SIG-M5 (cell line): ENCODE data around the gene LHFPL2.
"Not testable (repeated sequence)": the region's sequence is repeated elsewhere in the genome, so short reads cannot be mapped to it uniquely, and the experiment has no call there.

ENCODE experiments used
- DNase-seq: peaks from one replicate; lab custom pipeline; 2025; lab: John Stamatoyannopoulos, UW

LHFPL2 gene

DNA sequence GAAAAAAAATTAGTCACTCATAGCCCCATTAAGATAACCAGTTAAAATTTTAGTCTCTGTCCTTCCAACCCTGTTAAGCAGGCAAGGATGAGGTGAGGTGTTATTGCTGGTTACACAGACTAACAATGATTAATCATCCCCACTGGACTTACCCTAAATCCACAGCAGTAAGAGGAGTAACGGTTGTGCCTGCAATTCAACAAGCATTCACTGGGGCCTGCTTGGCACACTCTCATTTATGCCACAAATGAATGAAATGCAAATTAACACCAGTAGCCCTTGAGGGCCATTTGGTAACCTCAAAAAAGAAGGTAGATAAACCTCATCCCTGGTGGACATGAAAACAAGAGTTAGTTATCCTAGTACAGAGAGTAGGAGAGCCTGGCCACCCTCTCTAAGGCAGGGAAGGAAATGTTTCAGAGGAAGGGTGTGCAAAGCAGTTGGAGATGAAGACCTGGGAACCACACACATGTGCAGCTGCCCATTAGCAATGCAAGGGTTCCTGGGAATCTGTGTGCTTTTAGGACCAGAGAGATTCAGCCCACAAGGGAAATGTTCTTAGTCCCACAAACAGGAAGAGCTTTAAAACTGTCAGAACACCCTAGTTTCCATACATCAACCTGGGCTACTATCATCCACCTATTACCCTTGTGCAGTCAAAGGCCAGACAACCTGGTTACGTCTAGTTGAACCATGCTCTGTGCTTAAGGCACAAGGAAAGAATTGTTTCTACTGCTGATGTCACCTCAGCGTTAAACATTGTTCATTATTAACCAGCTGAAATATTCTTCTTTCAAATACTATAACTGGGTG is 7.7 kb downstream of the LHFPL2 start:
- no peak for DNase-seq

DNA sequence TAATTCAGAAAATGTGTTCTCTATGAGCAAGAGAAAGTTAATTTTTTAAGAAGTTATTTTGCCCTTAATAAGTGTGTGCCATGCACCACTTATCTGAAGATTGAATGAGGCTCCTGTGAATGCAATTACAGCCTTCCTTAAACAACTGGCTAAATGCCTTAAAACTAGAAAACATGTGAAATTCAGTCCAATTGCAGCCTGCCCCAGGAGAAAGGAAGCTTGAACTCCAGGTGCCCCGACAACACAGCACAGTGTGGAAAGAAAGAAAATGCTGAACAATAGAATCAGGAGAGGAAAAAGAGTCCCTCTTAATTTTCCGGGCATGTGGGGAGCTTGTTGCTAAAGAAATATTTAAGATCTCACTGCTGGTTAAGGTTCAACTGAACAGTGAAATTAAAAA is 8.8 kb downstream of the LHFPL2 start:
- no peak for DNase-seq

DNA sequence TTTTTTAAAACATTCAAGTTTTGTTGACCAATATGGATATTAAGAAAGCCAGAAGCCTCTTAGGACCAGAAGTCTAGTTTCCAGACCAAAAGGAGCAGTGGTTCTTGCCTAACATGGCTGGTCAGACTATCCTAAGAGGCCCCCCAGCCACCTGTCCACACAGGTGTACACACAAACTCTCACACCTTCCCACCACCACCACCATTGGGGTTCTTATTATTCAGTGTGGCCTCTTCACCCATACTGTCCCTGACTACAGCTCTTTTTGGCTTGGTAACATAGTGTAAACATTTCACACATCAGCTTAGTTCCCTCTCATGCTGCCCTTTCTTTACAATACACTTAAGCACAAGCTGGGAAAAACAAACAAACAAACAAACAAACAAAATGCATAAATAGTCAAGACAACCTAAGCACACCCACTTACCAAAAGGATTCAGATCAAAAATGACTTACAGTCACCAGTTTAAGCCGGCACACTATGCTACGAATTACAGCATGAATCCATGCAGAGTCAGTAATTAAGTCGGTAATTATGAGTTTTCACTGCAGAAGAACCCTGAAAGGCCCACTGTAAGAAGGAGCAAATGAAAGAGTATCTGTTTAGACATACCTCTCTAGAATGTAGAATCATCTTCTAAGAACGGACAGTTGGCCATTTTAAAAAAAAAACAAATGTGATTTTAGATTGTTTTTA is 9.5 kb downstream of the LHFPL2 start:
- no peak for DNase-seq

DNA sequence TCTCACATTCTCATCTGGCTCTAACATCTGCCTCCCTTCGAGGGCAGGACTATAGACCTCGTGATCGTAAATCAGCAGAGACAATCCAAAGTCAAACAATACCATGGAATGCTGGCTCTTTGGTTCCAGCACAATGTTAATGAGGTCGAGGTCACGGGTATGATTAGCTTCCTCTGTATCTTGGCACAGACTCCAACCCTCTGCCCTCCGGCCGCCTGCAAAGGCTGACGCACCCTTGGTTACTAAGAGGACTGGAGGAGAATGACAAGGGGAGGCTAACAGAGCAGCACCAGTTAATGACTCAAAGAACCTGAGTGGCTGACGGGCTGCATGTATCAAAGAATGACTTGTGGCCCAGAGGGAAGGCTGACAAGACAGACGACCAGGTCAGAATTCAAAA is 10.1 kb downstream of the LHFPL2 start:
- no peak for DNase-seq

DNA sequence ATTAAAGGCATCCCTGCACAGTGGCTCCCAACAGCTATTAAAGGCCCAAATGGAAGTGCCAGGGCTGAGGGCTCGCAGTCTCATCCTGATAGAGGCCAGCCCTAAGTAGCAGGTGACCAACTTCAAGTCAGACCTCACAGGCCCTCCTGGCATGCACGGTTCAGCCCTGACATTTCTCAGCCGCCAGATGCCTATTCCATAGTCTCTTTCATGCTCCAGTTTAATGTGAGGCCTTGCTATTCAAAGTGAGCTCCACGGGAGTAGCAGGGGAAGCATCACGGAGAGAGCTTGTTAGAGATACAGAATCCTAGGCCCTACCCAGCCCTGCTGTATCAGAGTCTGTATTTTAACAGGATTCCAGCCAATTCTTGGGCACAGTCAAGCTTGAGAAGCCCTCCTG is 11.1 kb downstream of the LHFPL2 start:
- DNase-seq = no peak

DNA sequence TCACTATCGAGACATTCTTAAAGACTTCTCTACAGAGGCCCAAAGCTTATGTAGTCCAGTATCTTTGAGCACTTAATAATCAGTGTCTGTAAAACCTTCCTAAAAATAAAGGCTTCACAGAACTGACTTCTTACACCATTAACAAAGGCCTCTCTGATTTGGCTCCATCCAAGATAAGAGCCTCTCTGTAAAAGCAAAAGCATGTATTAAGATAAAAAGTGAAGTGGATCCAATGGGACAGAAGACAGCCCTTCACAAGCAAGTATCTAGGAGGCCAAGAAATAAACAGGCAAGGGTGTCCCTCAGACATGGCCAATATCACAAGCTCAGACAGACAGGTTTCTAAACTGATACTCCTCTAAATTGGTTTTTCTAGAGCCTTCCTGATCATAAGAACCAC is 11.9 kb downstream of the LHFPL2 start:
- DNase-seq = no peak

DNA sequence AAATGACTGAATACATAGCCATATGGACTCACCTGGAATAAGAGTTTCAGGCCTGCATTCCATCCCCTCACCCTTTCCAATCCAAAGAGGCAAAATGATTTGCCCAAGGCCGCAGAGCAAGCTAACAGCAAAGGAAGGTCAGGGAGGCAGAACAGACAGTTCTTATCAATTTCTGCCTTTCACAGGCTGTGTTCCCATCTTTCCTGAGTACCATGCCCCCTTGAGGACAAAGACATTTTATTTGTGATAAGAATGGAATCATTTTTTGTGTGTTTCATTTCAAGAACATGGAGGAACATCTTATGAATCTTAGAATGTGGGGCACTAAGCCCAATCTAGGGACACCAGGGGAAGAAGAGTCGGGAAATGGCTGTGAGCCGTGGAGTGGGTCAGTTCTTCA is 13.9 kb downstream of the LHFPL2 start:
- no peak for DNase-seq

DNA sequence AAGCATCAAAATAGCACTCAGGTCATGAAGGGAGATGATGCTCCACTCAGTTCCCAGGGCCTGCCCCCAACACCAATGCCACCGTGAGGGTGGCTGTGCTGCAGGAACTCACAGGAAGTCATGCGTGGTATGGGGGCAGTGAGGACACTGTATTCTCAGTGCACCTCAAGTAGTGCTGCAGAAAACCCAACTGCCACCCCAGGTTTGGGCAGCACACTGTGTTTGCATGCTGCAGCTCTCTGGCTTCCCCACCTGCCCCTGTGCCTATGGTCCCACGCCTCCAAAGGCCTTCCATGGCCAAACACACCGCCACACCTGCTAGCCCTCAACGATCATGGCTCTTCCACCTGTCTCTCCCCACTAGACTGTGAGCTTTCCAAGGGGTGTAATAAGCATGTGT is 14.3 kb downstream of the LHFPL2 start:
- DNase-seq = no peak

DNA sequence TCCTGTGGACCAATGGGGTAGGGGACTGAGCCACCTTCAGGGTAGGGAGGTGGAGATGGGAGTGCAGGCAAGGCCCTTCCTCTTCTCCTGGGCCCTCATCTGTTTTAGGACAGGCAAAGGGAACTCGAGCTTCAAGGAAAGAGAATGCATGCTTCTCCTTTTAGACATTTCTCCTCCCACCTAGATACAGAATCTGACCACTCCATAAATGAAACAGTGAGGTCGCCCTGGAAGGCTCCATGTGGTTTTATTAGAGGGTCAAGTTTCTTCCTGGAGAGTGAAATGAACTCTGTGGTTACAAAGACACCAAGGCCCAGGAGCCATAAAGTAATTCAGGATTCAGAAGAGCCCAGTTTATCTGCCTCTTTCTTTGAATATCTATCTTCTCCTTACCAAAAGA is 14.9 kb downstream of the LHFPL2 start:
- DNase-seq = no peak

DNA sequence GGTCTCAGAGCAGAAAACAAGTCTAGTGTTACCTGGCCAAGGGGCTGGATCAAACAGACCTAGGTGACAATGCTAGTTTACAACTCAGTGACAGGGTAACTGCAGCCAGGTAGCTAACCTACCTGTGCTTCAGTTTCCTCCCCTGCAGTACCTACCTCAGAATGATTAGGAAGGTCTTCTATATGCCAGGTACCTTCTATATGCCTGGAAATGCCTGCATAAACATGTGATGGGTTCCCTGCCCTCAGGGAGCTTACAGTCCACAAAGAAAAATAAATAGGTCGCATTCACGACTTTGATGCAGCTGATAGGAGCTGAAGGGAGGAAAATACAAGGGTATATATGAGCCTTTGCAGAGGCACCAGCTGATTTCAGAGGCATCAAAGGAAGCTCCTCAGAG is 16.1 kb downstream of the LHFPL2 start:
- DNase-seq = no peak

DNA sequence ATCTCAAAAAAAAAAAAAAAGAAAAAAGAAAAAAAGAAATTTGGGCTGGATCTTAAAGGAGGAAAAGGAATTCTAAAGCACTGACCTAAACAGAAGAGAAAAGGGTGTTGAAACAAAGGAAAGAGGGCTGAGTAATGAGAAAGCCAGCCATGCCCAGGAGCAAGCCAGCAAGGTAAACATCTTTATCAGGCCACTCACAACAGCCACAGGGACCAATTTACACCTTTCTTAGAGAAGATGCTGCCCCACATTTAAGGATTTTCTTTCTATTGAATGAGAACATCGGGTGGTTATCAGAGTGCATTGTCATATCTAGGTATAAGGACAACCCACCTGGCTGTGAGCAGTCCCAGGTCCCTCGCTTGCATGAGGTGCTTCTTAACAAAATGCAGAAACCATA is 16.6 kb downstream of the LHFPL2 start:
- no peak for DNase-seq

DNA sequence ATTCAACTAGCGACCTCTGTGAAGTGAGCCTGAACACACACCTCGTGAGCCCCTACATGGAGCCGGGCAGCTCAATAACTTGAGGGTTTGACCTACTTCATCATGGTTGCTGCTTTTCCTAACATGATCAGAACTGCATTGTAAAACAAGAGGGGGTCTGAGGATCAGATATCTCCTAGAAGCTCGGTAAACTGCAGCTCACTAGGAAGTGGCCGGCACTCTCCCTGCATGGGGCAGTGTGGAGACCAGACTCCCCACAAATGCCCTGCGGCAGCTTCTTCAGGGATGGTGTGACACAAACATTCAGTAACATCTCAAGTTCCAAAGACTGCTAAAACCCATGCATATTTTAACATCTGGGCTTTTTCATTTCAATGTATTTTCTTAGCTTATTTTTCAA is 18.5 kb downstream of the LHFPL2 start:
- DNase-seq = no peak

DNA sequence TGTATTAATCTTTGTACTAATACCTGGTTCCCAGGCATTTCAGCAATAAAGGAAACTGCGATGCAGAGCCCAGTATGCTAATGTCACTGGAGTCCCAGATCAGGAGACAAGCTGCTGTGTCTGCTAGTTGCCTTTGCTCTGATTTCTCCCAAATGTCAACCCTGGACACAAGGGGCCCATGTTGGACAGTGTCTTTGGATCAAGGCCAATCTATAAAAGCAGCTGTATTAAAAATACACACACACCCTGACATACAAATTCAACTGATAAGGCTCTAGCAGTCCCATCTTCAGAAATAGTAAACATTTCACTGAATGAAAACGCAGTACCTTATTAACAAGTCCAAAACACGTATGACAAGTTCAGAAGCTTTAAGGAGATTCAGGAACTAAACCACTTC is 18.9 kb downstream of the LHFPL2 start:
- no peak for DNase-seq

DNA sequence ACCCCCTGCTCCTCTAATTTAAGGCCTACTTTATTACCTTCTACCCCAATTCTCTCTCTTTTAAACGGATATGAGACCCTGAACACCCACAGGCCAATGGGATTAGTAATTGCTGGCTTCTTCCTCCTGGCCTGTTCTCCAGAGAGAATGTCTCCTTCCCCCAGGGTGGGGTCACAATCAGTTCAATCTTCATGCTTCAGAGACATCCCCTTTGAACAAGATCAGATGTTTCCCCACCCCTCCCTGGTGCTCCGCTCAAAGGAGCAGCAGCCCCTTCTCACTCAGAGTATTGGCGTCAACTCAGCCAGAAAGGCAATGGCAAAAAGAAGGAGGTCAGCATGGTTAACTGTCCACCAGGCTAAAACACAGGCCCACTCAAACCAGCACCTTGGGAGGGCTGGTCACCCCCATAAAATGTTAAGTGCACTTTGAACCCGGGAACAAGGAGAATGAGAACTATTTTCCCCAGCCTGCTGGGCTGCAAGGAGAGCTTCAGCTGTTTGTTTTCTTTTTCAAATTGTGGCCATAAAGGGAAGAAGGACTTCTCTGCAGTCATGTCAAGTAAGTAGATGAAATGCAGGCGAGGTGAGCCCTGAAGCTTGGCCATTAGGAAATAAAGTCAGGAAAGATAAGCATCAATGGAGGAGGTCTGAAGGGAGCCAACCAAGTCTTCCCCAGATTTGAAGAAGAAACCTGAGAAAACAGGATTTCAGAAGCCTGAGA is 20.1 kb downstream of the LHFPL2 start:
- DNase-seq = no peak

DNA sequence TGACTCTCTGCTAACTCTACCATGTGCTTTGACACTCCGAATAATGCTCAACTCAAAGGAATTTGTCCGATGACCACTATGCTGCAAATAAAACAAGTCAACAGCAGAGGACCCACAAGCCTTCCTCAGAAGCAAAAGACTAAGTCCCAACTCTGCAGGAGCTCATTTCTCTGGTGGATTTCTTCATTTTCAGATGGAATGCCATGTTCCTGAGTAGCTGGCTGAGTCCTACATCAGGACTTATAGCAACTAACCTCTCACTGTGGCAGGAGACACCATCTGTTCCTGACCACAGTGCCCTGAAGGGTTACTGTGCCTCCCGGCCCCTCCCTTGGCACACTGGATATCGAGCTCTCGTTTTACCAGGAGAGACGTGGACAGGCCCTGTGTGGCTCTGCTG is 20.8 kb downstream of the LHFPL2 start:
- DNase-seq = no peak

DNA sequence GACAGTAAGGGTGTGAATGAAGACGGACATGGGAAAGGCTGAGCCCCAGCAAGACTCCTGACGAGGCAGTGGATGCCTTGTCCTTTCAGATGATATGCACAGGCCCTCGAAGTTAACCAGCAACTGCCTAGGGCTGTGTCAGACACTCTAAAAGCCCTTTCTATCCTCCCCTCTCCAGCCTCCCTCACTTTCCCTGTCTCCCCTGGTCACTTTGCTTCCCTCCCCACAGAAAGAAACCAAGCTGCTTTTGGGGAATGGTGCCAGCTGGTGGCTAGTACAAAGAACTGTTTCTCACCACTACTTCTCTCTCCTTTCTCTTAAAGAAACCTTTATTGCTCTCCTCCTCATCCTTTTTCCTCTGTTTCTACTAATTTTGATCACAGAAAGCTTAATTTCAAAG is 21.4 kb downstream of the LHFPL2 start:
- DNase-seq = no peak

DNA sequence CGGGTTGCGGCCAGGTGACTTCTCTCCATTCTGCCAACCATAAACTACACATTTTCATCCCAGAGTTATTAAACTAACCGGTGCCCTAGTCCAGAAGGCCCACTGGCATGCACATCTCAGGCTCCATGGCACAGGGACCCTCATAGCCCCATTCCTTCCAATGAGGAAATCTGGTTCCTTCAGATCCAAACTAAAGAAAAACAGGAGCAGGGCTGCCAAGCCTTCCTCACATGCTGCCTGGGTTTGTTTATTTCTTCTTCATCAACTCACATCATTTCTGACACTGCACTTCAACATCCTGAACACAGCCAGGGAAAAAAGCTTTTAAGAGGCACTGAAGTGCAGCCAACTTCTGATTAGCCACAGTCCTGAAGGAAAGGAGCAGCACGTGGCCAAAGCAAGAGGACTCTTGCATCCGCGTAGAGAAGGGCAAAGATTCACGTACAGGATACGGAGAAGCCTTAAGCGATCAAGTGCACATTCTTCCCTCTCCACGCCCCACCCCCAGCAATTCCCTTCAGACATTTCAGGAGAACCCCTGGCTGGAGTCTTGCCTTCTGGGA is 22.5 kb downstream of the LHFPL2 start:
- DNase-seq = no peak

DNA sequence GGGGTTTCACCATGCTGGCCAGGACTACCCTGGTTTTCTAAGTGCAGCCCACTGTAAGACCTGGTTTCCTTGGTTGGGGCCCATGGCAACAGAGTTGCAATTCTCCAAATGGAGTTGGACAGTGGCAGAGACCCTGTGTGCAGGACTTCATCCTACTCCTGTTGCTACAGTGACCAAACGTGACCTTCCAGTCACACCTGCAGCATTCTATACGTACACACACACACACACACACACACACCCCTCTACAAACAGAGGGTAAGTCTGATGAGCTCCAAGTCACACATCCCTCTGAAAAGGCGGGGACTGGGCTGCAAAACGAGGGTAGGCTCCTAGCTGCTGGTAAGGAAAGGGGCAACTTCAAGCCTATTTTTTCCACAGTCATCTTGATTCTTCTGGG is 23.6 kb downstream of the LHFPL2 start:
- DNase-seq = no peak

DNA sequence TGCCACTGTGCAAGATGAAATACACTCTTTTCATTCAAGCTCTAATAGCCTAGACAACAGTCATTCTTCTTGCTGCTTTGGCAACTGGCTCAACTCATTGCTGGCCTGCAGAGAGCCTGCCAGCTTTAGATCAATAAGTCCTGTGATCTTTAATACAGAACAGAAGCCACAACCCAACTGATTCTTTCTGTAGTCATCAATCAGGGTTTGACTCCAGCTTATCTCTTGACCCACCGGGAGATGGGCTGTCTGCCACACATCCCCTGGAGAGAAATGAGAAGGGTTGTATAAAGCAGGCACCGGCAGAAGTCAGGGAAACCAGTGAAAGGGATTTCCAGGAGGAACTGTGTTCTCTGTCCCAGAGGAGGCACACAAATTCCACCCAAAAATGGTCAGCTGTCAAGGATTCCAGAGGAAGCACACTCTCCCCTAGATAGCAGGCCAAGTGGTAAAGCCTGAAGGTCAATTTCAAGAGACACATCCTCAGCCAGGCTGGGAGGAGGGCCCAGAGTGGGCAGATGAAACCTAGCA is 24.5 kb downstream of the LHFPL2 start:
- no peak for DNase-seq

DNA sequence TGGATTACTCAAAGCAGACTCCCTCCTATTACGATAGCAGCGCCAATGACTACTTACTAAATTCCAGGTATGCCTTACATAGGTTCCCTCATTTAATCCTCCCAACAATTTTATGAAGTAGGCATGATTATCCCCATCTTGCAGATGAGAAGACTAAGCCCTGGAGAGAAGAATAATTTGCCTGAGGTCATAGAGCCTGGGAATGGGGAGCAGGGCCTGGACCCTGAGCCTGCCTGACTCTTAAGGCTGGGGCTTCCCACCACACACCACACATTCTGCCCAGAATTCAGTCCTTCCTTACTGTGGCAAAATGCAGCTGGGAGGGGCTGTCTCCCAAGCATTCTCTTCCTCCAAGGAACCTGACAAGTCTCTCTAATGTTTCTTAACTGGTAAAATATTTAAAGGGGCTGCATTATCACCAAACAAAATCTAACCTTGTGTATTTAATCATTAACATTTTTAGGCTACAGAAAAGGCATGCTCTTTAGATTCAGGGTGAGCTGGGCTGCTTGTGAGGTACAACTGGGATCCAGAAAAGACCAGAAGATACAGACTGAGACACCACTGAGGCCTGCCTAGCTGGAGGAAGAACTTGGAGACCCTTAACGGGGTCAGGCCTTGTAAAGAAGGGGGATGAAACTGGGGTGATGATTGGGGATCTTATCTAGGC is 26.1 kb downstream of the LHFPL2 start:
- DNase-seq = no peak

DNA sequence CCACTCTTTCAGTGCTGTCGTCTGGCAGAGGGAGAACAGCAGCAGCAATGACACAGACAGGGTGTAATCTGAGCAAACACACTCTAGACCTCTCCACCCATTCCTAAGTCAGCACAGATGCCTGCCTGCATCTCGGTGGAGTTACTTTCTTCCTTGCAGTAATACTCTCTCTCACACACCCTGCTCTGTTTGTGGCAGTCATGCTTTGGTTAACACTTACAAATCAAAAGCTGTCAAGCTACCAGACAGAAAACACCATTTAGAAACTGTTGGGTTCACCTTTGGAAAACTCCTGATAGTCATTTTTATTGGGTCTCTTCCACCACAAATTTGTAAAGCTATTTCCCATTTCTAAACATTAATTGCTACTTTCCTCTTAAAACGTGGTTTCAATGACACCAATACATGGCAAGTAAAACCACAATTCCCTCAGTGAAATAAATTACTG is 27.3 kb downstream of the LHFPL2 start:
- no peak for DNase-seq

DNA sequence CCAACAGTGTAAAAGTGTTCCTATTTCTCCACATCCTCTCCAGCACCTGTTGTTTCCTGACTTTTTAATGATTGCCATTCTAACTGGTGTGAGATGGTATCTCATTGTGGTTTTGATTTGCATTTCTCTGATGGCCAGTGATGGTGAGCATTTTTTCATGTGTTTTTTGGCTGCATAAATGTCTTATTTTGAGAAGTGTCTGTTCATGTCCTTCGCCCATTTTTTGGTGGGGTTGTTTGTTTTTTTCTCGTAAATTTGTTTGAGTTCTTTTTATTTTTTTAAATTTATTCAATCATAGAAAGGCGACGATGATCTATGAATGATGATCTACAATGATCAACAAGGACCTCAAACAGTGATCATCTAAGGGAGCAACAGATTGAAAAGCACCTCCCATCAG is 28.5 kb downstream of the LHFPL2 start:
- not testable (repeated sequence) for DNase-seq
